MCF 10A (cell line): ENCODE data around the gene SMAD3. TPM values are rescaled to one million over a fixed set of nuclear protein-coding genes. Genes with fewer than 3 reads are reported as not detected.

Experiments
- BruUV-seq: library from RNA; stranded (reverse); fragments of 400-500 nt; replicated peaks from 2 replicates; lab custom pipeline; 2021; lab: Mats Ljungman, UMichigan
- CTCF ChIA-PET: fragments of 300-600 bp; sonication (Branson Sonifier 250); formaldehyde crosslinking; extraction: SDS; loops from one replicate; lab custom pipeline; 2021; ENCODE audit warnings: antibody characterized with exemption, inconsistent platforms; lab: Yijun Ruan, JAX
- POLR2A ChIA-PET: fragments of 300-600, 350-650 bp; sonication (Branson Sonifier 250); formaldehyde crosslinking; extraction: SDS; loops from one replicate; lab custom pipeline; 2020; ENCODE audit warnings: antibody characterized with exemption, inconsistent platforms; lab: Yijun Ruan, JAX
- DNase-seq: peaks from one replicate; pipeline ENCODE4 v3.0.0-alpha.2; 2018; ENCODE audit not compliant: unreplicated experiment
- H3K27ac Mint-ChIP-seq: one replicate; pipeline ENCODE4 v1.8.0; 2022; ENCODE audit warnings: mild to moderate bottlenecking, low read depth, mixed read lengths; ENCODE audit not compliant: unreplicated experiment
- H3K27me3 Mint-ChIP-seq: one replicate; pipeline ENCODE4 v1.8.0; 2022; ENCODE audit warnings: mixed read lengths; ENCODE audit not compliant: insufficient read depth, unreplicated experiment
- H3K36me3 Mint-ChIP-seq: one replicate; pipeline ENCODE4 v1.8.0; 2022; ENCODE audit warnings: mild to moderate bottlenecking, moderate library complexity, mixed read lengths; ENCODE audit not compliant: insufficient read depth, unreplicated experiment
- H3K4me1 Mint-ChIP-seq: one replicate; pipeline ENCODE4 v1.8.0; 2022; ENCODE audit warnings: mixed read lengths; ENCODE audit not compliant: insufficient read depth, unreplicated experiment
- H3K4me3 Mint-ChIP-seq: one replicate; pipeline ENCODE4 v1.8.0; 2022; ENCODE audit warnings: mild to moderate bottlenecking, moderate library complexity, mixed read lengths; ENCODE audit not compliant: unreplicated experiment
- H3K9me3 Mint-ChIP-seq: one replicate; pipeline ENCODE4 v1.8.0; 2022; ENCODE audit warnings: mixed read lengths; ENCODE audit not compliant: unreplicated experiment
- intact Hi-C: fragments of 100-400 bp; cut with micrococcal nuclease; formaldehyde crosslinking; loops from 2 replicates; pipeline ENCODE4 v1.14.1; 2022
- total RNA-seq: library from RNA; stranded (reverse); gene quantifications from 2 replicates; pipeline ENCODE4 v1.2.3, GENCODE V29; 2022
- TF ChIP-seq, protein P1 (sequence below): fragments of 200-600 bp; IDR thresholded peaks from one replicate; pipeline ENCODE4 v1.8.0; 2022; ENCODE audit warnings: antibody characterized with exemption, mild to moderate bottlenecking; ENCODE audit not compliant: unreplicated experiment

The SMAD3 gene
- total RNA-seq, 1 experiment from 2014 or later: 19.9 TPM

DNA sequence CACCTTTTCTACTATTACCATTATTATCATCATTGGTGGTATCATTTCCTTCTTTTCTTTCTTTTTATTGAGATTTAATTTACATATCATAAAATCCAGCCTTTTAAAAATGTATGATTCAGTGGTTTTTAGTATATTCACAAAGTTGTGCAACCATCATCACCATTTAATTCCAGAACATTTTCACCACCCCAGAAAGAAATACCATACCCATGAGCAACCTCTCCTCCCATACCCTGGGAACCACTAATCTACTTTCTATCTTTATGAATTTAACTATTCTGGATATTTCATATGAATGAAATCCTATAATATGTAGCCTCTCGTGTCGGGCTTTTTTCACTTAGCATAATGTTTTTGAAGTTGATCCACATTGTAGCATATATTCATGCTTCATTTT lies 159.9 kb downstream of the SMAD3 start:
- ChIA-PET POLR2A (interaction anchor here (0.5 to 3.1 kb wide), 19 partner anchors 8 to 638 kb away, joined by 3 to 17 read pairs (median 4); partner anchors contain the start of genes AAGAB and IQCH), CTCF (interaction anchor here (1.3 kb wide), 1 partner anchor 15 kb away, joined by 9 read pairs; no protein-coding TSS in a partner anchor)
- intact Hi-C loops: no loop called here
- Mint-ChIP-seq H3K4me1 (peaks cover 13% of the 10 kb centered on the region), H3K4me3 (peak overlapping the region; percentile 35), H3K27ac (no peak overlapping the region), H3K9me3 (no peaks in the 10 kb centered on the region), H3K27me3 (no peaks in the 10 kb centered on the region), H3K36me3 (peaks cover 17% of the 10 kb centered on the region)
- no TSS peak for BruUV-seq
- peak; percentile 52 for DNase-seq
- TF ChIP-seq, protein P1, sequence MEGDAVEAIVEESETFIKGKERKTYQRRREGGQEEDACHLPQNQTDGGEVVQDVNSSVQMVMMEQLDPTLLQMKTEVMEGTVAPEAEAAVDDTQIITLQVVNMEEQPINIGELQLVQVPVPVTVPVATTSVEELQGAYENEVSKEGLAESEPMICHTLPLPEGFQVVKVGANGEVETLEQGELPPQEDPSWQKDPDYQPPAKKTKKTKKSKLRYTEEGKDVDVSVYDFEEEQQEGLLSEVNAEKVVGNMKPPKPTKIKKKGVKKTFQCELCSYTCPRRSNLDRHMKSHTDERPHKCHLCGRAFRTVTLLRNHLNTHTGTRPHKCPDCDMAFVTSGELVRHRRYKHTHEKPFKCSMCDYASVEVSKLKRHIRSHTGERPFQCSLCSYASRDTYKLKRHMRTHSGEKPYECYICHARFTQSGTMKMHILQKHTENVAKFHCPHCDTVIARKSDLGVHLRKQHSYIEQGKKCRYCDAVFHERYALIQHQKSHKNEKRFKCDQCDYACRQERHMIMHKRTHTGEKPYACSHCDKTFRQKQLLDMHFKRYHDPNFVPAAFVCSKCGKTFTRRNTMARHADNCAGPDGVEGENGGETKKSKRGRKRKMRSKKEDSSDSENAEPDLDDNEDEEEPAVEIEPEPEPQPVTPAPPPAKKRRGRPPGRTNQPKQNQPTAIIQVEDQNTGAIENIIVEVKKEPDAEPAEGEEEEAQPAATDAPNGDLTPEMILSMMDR: no peak

GRCh38 chr15:67227431-67227830 lies 162.0 kb downstream of the SMAD3 start:
- Mint-ChIP-seq H3K9me3 (no peaks in the 10 kb centered on the region), H3K27ac (no peak overlapping the region), H3K4me3 (no peak overlapping the region), H3K4me1 (peaks cover 13% of the 10 kb centered on the region), H3K36me3 (peaks cover 32% of the 10 kb centered on the region), H3K27me3 (no peaks in the 10 kb centered on the region)
- ChIA-PET CTCF (no interaction called here), POLR2A (interaction anchor here (0.7 to 2.3 kb wide), 5 partner anchors 10 to 295 kb away, joined by 3 to 7 read pairs (median 3); no protein-coding TSS in a partner anchor)
- TF ChIP-seq, protein P1: no peak
- intact Hi-C loops: no loop called here
- no TSS peak for BruUV-seq
- no peak for DNase-seq

DNA sequence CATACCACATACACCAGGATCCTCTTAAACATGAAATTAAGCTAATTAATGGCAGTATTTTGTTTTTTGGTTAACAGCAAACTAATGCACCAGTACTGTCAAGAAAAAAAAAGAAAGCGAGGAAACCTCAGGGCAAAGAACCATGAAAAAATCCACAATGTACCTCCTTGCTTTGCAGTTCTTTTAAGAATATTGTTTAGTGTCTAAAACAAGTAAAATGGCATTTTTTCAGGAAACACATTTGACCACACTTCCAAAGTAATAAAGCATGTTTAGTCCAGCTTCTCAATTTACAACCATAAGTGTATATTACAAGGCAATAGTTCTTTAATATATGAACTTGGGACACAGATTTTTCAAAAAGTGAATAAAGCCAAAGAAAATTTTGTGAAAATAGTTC lies 162.4 kb downstream of the SMAD3 start:
- TF ChIP-seq, protein P1: no peak
- H3K27me3 Mint-ChIP-seq: no peaks in the 10 kb centered on the region
- H3K4me1 Mint-ChIP-seq: peaks cover 13% of the 10 kb centered on the region
- no peak for DNase-seq
- no TSS peak for BruUV-seq
- CTCF ChIA-PET: no interaction called here
- no peak overlapping the region for H3K4me3 Mint-ChIP-seq
- no peak overlapping the region for H3K27ac Mint-ChIP-seq
- POLR2A ChIA-PET: interaction anchor here (0.7 to 2.3 kb wide), 6 partner anchors 10 to 342 kb away, joined by 3 to 7 read pairs (median 3); no protein-coding TSS in a partner anchor
- no peaks in the 10 kb centered on the region for H3K9me3 Mint-ChIP-seq
- peaks cover 32% of the 10 kb centered on the region for H3K36me3 Mint-ChIP-seq
- intact Hi-C loops: no loop called here

GRCh38 chr15:67228286-67228685 lies 162.9 kb downstream of the SMAD3 start:
- peaks cover 37% of the 10 kb centered on the region for H3K36me3 Mint-ChIP-seq
- no peaks in the 10 kb centered on the region for H3K27me3 Mint-ChIP-seq
- intact Hi-C loops: no loop called here
- POLR2A ChIA-PET: interaction anchor here (0.7 to 2.3 kb wide), 6 partner anchors 9 to 343 kb away, joined by 3 to 7 read pairs (median 3); no protein-coding TSS in a partner anchor
- H3K27ac Mint-ChIP-seq: no peak overlapping the region
- BruUV-seq: no TSS peak
- no peaks in the 10 kb centered on the region for H3K9me3 Mint-ChIP-seq
- TF ChIP-seq, protein P1: no peak
- no peak overlapping the region for H3K4me3 Mint-ChIP-seq
- CTCF ChIA-PET: interaction anchor here (3.4 kb wide), 1 partner anchor 12 kb away, joined by 15 read pairs; no protein-coding TSS in a partner anchor
- DNase-seq: no peak
- peaks cover 13% of the 10 kb centered on the region for H3K4me1 Mint-ChIP-seq
